A673 (cell line): ENCODE data around the gene LRCH1. TPM values are rescaled to one million over a fixed set of nuclear protein-coding genes. Genes with fewer than 3 reads are reported as not detected.

ENCODE experiments used
- BruUV-seq: library from RNA; stranded (reverse); fragments of 400-500 nt; replicated peaks from 2 replicates; lab custom pipeline; 2021; lab: Mats Ljungman, UMichigan
- CTCF ChIA-PET: fragments of 300-600 bp; sonication (Branson Sonifier 250); formaldehyde crosslinking; loops from one replicate; lab custom pipeline; 2022; ENCODE audit warnings: antibody characterized with exemption; lab: Charles Lee
- POLR2A ChIA-PET: fragments of 300-600 bp; sonication (Branson Sonifier 250); formaldehyde crosslinking; loops from one replicate; lab custom pipeline; 2022; ENCODE audit warnings: antibody characterized with exemption; ENCODE audit not compliant: low non-redundant PET; lab: Charles Lee
- DNase-seq: peaks from one replicate; pipeline ENCODE4 v3.0.0-alpha.2; 2015; ENCODE audit warnings: low spot score
- H3K27ac ChIP-seq: fragments of 200-600 bp; sonication (generic); 2 replicates; pipeline ENCODE4 v1.5.1; 2016; ENCODE audit warnings: mixed run types, low read depth, mild to moderate bottlenecking, mixed read lengths, antibody characterized with exemption, low read length; ENCODE audit not compliant: poor library complexity, severe bottlenecking
- H3K27me3 ChIP-seq: fragments of 200-600 bp; sonication (generic); replicated peaks from 2 replicates; pipeline ENCODE4 v1.6.1; 2017; ENCODE audit warnings: mixed run types, low read depth, mild to moderate bottlenecking, mixed read lengths, antibody characterized with exemption, low read length; ENCODE audit not compliant: insufficient read depth, poor library complexity
- H3K36me3 ChIP-seq: fragments of 200-600 bp; sonication (generic); 2 replicates; pipeline ENCODE4 v1.6.1; 2016; ENCODE audit warnings: mixed run types, mild to moderate bottlenecking, mixed read lengths, antibody characterized with exemption, low read length; ENCODE audit not compliant: insufficient read depth, poor library complexity, severe bottlenecking
- H3K4me1 ChIP-seq: fragments of 200-600 bp; sonication (generic); 2 replicates; pipeline ENCODE4 v1.6.1; 2017; ENCODE audit warnings: mixed run types, mild to moderate bottlenecking, mixed read lengths, antibody characterized with exemption, low read length; ENCODE audit not compliant: insufficient read depth, poor library complexity, severe bottlenecking
- H3K4me3 ChIP-seq: fragments of 200-600 bp; sonication (generic); 2 replicates; pipeline ENCODE4 v1.5.1; 2016; ENCODE audit warnings: low read depth, mixed run types, mild to moderate bottlenecking, mixed read lengths, low read length; ENCODE audit not compliant: poor library complexity, severe bottlenecking
- H3K9me3 ChIP-seq: fragments of 200-600 bp; sonication (generic); 2 replicates; pipeline ENCODE4 v1.6.1; 2016; ENCODE audit warnings: mixed run types, low read depth, mild to moderate bottlenecking, mixed read lengths, antibody characterized with exemption, low read length; ENCODE audit not compliant: poor library complexity, severe bottlenecking
- EZH2 ChIP-seq: fragments of 200-600 bp; sonication (generic); IDR thresholded peaks from 2 replicates; pipeline ENCODE4 v1.6.1; 2017; ENCODE audit warnings: borderline replicate concordance, low read depth, mild to moderate bottlenecking, mixed read lengths, antibody characterized with exemption, low read length; ENCODE audit not compliant: poor library complexity, severe bottlenecking
- intact Hi-C: fragments of 100-400 bp; cut with micrococcal nuclease; formaldehyde crosslinking; loops from one replicate; pipeline ENCODE4 v1.10.0; 2022; ENCODE audit not compliant: unreplicated experiment
- total RNA-seq: library from RNA; stranded (reverse); gene quantifications from 2 replicates; pipeline ENCODE4 v1.2.3, GENCODE V29; 2021
- TF ChIP-seq, protein P1 (sequence below): fragments of 300-800, 200-600 bp; sonication (generic); conservative IDR thresholded peaks from 2 replicates; pipeline ENCODE4 v1.5.1; 2017; ENCODE audit warnings: low read depth, mild to moderate bottlenecking, antibody characterized with exemption, low read length, moderate library complexity, mixed read lengths

LRCH1 gene
- total RNA-seq, 1 experiment from 2014 or later = 25.3 TPM

DNA sequence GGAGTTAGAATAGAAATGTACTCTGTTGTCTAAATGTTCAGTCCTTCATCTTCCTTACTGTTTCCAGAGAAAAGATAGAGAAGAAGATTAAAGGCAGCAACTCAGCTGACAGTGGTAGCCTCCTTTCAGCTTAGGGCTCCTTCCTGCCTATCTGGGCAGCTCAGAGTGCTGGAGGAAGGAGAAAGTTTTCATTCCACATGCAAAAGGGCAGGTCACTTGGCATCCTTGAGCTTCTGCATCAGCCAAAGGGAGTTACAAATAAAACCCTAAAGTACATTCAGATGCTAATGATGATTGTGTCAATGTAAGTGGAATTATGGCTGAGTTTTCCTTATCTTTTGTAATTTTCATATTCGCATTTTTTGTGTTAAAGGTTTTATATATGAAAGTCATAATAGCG lies 185.1 kb downstream of the LRCH1 start:
- no peaks in the 10 kb centered on the region for H3K27me3 ChIP-seq
- no peak overlapping the region for H3K4me3 ChIP-seq
- H3K36me3 ChIP-seq = peaks cover 16% of the 10 kb centered on the region
- peaks cover 6% of the 10 kb centered on the region for H3K4me1 ChIP-seq
- no peaks in the 10 kb centered on the region for H3K9me3 ChIP-seq
- DNase-seq = no peak
- ChIA-PET CTCF (no interaction called here), POLR2A (no interaction called here)
- H3K27ac ChIP-seq = no peak overlapping the region
- TF ChIP-seq, protein P1, sequence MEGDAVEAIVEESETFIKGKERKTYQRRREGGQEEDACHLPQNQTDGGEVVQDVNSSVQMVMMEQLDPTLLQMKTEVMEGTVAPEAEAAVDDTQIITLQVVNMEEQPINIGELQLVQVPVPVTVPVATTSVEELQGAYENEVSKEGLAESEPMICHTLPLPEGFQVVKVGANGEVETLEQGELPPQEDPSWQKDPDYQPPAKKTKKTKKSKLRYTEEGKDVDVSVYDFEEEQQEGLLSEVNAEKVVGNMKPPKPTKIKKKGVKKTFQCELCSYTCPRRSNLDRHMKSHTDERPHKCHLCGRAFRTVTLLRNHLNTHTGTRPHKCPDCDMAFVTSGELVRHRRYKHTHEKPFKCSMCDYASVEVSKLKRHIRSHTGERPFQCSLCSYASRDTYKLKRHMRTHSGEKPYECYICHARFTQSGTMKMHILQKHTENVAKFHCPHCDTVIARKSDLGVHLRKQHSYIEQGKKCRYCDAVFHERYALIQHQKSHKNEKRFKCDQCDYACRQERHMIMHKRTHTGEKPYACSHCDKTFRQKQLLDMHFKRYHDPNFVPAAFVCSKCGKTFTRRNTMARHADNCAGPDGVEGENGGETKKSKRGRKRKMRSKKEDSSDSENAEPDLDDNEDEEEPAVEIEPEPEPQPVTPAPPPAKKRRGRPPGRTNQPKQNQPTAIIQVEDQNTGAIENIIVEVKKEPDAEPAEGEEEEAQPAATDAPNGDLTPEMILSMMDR = no peak
- TF ChIP-seq EZH2 = no peak
- intact Hi-C loops = no loop called here
- BruUV-seq = no TSS peak

DNA sequence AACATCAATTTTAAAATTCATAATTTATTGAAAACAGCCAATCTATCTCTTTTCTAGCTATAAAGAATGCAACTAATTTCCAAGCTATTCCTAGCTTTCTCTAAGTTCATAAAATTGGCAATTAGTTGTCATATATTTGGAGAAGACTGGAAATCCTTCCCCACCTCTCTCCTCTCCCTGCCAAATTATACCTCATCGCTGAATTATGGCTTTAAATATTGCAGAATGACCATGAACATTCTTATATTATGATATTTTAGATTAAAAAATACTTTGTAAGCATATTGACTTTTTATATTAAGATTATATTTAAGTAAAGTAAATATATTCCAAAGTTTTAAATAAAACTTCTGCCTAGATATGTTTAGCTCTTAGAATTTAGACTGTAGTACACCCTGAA lies 185.8 kb downstream of the LRCH1 start:
- Histone ChIP-seq H3K27ac (no peak overlapping the region), H3K4me1 (peaks cover 10% of the 10 kb centered on the region), H3K36me3 (peaks cover 16% of the 10 kb centered on the region), H3K4me3 (no peak overlapping the region), H3K27me3 (no peaks in the 10 kb centered on the region), H3K9me3 (no peaks in the 10 kb centered on the region)
- DNase-seq = no peak
- ChIA-PET POLR2A (interaction anchor here (0.6 kb wide), 1 partner anchor 83 kb away, joined by 3 read pairs; no protein-coding TSS in a partner anchor), CTCF (no interaction called here)
- no TSS peak for BruUV-seq
- intact Hi-C loops = no loop called here
- no peak for TF ChIP-seq EZH2
- TF ChIP-seq, protein P1 = no peak

DNA sequence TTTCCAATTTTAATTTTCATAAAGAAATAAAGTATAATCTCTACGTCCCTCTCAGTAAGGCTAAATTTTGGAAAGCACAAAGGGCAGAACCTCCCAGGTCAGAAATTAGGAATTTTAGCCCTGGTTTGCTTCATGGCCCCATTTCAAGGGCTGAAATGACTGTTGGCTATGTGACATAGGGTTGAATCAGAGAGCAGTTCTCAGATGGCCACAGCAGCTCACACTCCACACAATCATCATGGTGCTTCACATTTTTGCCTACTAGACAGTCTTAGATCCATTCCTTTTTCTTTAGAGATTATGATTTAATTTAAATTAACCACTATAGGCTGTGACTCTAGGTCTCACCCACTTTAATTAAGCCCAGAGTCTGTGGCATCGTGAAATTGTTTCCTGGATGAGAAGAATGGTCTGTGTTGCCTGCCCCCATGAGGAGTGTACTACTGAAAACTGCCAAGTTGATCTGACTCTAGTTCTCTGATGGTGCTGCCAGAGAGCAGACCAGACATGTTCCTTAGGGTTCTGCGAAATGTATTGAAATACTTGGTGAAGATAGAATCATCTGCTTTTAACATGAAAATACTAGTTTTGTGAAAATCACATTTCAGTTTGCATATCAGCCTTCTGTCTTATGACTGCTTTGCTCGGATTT lies 186.6 kb downstream of the LRCH1 start:
- no TSS peak for BruUV-seq
- TF ChIP-seq EZH2 = no peak
- TF ChIP-seq, protein P1 = no peak
- Histone ChIP-seq H3K9me3 (no peaks in the 10 kb centered on the region), H3K27ac (no peak overlapping the region), H3K4me1 (peaks cover 10% of the 10 kb centered on the region), H3K36me3 (peaks cover 22% of the 10 kb centered on the region), H3K4me3 (no peak overlapping the region), H3K27me3 (no peaks in the 10 kb centered on the region)
- POLR2A ChIA-PET = interaction anchor here (0.6 kb wide), 1 partner anchor 83 kb away, joined by 3 read pairs; no protein-coding TSS in a partner anchor
- intact Hi-C loops = no loop called here
- DNase-seq = no peak
- CTCF ChIA-PET = no interaction called here
